HCT116 (cell line): ENCODE results near the gene PJA2. TPM values are rescaled to one million over a fixed set of nuclear protein-coding genes. Genes with fewer than 3 reads are reported as not detected.
A peak's percentile ranks its signal among the peaks of the same experiment; 100 is the strongest.

ENCODE experiments used
- ATAC-seq: fragments of 200-7000 bp; cut with Tn5 transposase; 2 replicates; pipeline ENCODE4 v1.9.1; 2020; ENCODE audit warnings: mild to moderate bottlenecking, moderate library complexity
- BruUV-seq: library from RNA; stranded (reverse); fragments of 400-500 nt; replicated peaks from 2 replicates; lab custom pipeline; 2021; lab: Mats Ljungman, UMichigan
- CTCF ChIA-PET: fragments of 300-600 bp; sonication (Branson Sonifier 250); formaldehyde crosslinking; loops from one replicate; lab custom pipeline; 2021; ENCODE audit warnings: antibody characterized with exemption; lab: Charles Lee
- POLR2A ChIA-PET: fragments of 300-600, 350-600 bp; sonication (Branson Sonifier 250); formaldehyde crosslinking; loops from one replicate; lab custom pipeline; 2021; ENCODE audit warnings: antibody characterized with exemption; lab: Charles Lee
- RAD21 ChIA-PET, 2 experiments: fragments of 300-600 bp; sonication (Branson Sonifier 250); formaldehyde crosslinking; loops; one replicate each; lab custom pipeline; 2023; ENCODE audit warnings: low total read pairs in 2 of 2; ENCODE audit not compliant: uncharacterized antibody in 2 of 2, unreplicated experiment in 2 of 2, low non-redundant PET in 1 of 2; lab: Charles Lee
- DNase-seq: peaks from one replicate; pipeline ENCODE4 v3.0.0-alpha.2; 2010; ENCODE audit warnings: low read depth, low spot score
- H2AFZ ChIP-seq: fragments of 200-600 bp; shearing (Covaris generic), sonication (generic); 2 replicates; pipeline ENCODE4 v1.6.1; 2017; ENCODE audit warnings: low read depth, mixed run types, mixed read lengths, antibody characterized with exemption, low read length; ENCODE audit not compliant: poor library complexity, severe bottlenecking
- H3K27ac ChIP-seq: 2 replicates; pipeline ENCODE4 v1.5.1; 2012; ENCODE audit warnings: low read depth, low read length
- H3K27me3 ChIP-seq: fragments of 200-600 bp; sonication (generic); 2 replicates; pipeline ENCODE4 v1.6.1; 2016; ENCODE audit warnings: mixed run types, low read length, mixed read lengths; ENCODE audit not compliant: insufficient read depth
- H3K36me3 ChIP-seq, 2 experiments: fragments of 200-500 bp in 1 of 2; fragments of 200-600 bp in 1 of 2; sonication (Bioruptor generic) in 1 of 2; sonication (generic) in 1 of 2; 2 replicates each; pipeline versions ENCODE4 v1.5.1 to v1.6.1; 2014 to 2016; ENCODE audit warnings: low read length in 2 of 2, inconsistent platforms in 1 of 2, mixed read lengths in 1 of 2, mixed run types in 1 of 2; ENCODE audit not compliant: insufficient read depth in 2 of 2, control insufficient read depth in 1 of 2
- H3K4me1 ChIP-seq, 2 experiments: fragments of 200-600 bp in 1 of 2; sonication (generic) in 1 of 2; 2 replicates each; pipeline versions ENCODE4 v1.5.1 to v1.6.1; 2012 to 2017; ENCODE audit warnings: low read length in 2 of 2, inconsistent platforms in 1 of 2, mild to moderate bottlenecking in 1 of 2, mixed read lengths in 1 of 2, mixed run types in 1 of 2, moderate library complexity in 1 of 2; ENCODE audit not compliant: insufficient read depth in 2 of 2, control insufficient read depth in 1 of 2
- H3K4me2 ChIP-seq: fragments of 200-600 bp; sonication (generic); 2 replicates; pipeline ENCODE4 v1.6.1; 2017; ENCODE audit warnings: mixed run types, low read length, mixed read lengths
- H3K4me3 ChIP-seq, 2 experiments: fragments of 200-600 bp in 1 of 2; sonication (generic) in 1 of 2; replicated peaks in 1 of 2; 2 replicates each; pipeline ENCODE4 v1.5.1; 2011 to 2016; ENCODE audit warnings: low read length in 2 of 2, control low read depth in 1 of 2, low read depth in 1 of 2, mild to moderate bottlenecking in 1 of 2, mixed read lengths in 1 of 2, mixed run types in 1 of 2
- H3K79me2 ChIP-seq: fragments of 200-600 bp; sonication (generic); 2 replicates; pipeline ENCODE4 v1.6.1; 2017; ENCODE audit warnings: mild to moderate bottlenecking, mixed run types, low read length, moderate library complexity, mixed read lengths; ENCODE audit not compliant: insufficient read depth
- H3K9ac ChIP-seq: fragments of 200-600 bp; sonication (generic); 2 replicates; pipeline ENCODE4 v1.6.1; 2016; ENCODE audit warnings: low read length, mixed read lengths
- H3K9me2 ChIP-seq: fragments of 200-600 bp; sonication (generic), shearing (Covaris generic); 2 replicates; pipeline ENCODE4 v1.6.1; 2017; ENCODE audit warnings: mixed run types, mild to moderate bottlenecking, moderate library complexity; ENCODE audit not compliant: insufficient read depth
- H3K9me3 ChIP-seq, 2 experiments: fragments of 200-500 bp in 1 of 2; fragments of 200-600 bp in 1 of 2; sonication (Bioruptor generic) in 1 of 2; sonication (generic) in 1 of 2; 2 replicates each; pipeline ENCODE4 v1.6.1; 2014 to 2017; ENCODE audit warnings: low read length in 2 of 2, mixed read lengths in 2 of 2, inconsistent platforms in 1 of 2, low read depth in 1 of 2, mild to moderate bottlenecking in 1 of 2, mixed run types in 1 of 2, moderate library complexity in 1 of 2; ENCODE audit not compliant: control insufficient read depth in 1 of 2, insufficient read depth in 1 of 2
- H4K20me1 ChIP-seq: fragments of 200-600 bp; sonication (generic), shearing (Covaris generic); 2 replicates; pipeline ENCODE4 v1.6.1; 2017; ENCODE audit warnings: mixed run types, mild to moderate bottlenecking, moderate library complexity; ENCODE audit not compliant: insufficient read depth
- CTCF ChIP-seq, 3 experiments: fragments of 200-600 bp in 1 of 3; sonication (generic) in 1 of 3; IDR thresholded peaks in 2 of 3; conservative IDR thresholded peaks in 1 of 3; 2 replicates each; pipeline ENCODE4 v1.5.1; 2012 to 2017; ENCODE audit warnings: low read depth in 2 of 3, low read length in 2 of 3, antibody characterized with exemption in 1 of 3, borderline replicate concordance in 1 of 3, control low read depth in 1 of 3, mild to moderate bottlenecking in 1 of 3, mixed read lengths in 1 of 3, mixed run types in 1 of 3, moderate library complexity in 1 of 3; ENCODE audit not compliant: insufficient read depth in 1 of 3
- FOSL1 ChIP-seq: IDR thresholded peaks from 2 replicates; pipeline ENCODE4 v1.6.1; 2012; ENCODE audit warnings: low read depth
- JUND ChIP-seq: IDR thresholded peaks from 2 replicates; pipeline ENCODE4 v1.6.1; 2012
- POLR2AphosphoS5 ChIP-seq: IDR thresholded peaks from 2 replicates; pipeline ENCODE4 v1.6.1; 2011; ENCODE audit warnings: mild to moderate bottlenecking, low read depth, low read length, moderate library complexity
- SP1 ChIP-seq: IDR thresholded peaks from 2 replicates; pipeline ENCODE4 v1.6.1; 2012; ENCODE audit warnings: low read depth
- ZFX ChIP-seq: fragments of 450-650 bp; IDR thresholded peaks from 2 replicates; pipeline ENCODE4 v1.6.1; 2017
- intact Hi-C: fragments of 100-400 bp; cut with micrococcal nuclease; formaldehyde crosslinking; loops from 2 replicates; pipeline ENCODE4 v1.10.0; 2022
- total RNA-seq: library from RNA; stranded (reverse); gene quantifications from one replicate; pipeline ENCODE4 v1.2.1, GENCODE V29; 2021; ENCODE audit not compliant: unreplicated experiment
- TF ChIP-seq, protein P1 (sequence below): IDR thresholded peaks from 2 replicates; pipeline ENCODE4 v1.6.1; 2011; ENCODE audit warnings: mild to moderate bottlenecking, low read length, moderate library complexity; ENCODE audit not compliant: insufficient replicate concordance; ENCODE audit errors: extremely low read depth

Gene PJA2
- total RNA-seq, 1 experiment from 2014 or later, result 38.4 TPM

GRCh38 chr5:109455598-109456096 lies 45.9 kb upstream of the PJA2 start:
- H3K4me1 ChIP-seq, result peaks cover 3 to 11% of the 10 kb centered on the region in 2 experiments; a peak in 3 of 4 replicates
- intact Hi-C loops, result no loop called here
- POLR2A ChIA-PET, result interaction anchor here (1.1 kb wide), 1 partner anchor 115 kb away, joined by 5 read pairs; no protein-coding TSS in a partner anchor
- no peaks in the 10 kb centered on the region for H3K9me3 ChIP-seq
- RAD21 ChIA-PET, result no interaction called here
- CTCF ChIA-PET, result no interaction called here
- H2AFZ ChIP-seq, result peak overlapping the region; percentile 90
- H3K79me2 ChIP-seq, result no peaks in the 10 kb centered on the region
- no peaks in the 10 kb centered on the region for H3K36me3 ChIP-seq
- no peaks in the 10 kb centered on the region for H3K27me3 ChIP-seq
- no peaks in the 10 kb centered on the region for H3K9me2 ChIP-seq
- peak overlapping the region; percentile 13; the same call in 1 of the 2 replicates for H3K27ac ChIP-seq
- ATAC-seq, result peak; percentile 85
- H3K9ac ChIP-seq, result no peak overlapping the region
- peak overlapping the region; percentile 24 for H3K4me2 ChIP-seq
- DNase-seq, result peak; percentile 31
- TF ChIP-seq, protein P1, sequence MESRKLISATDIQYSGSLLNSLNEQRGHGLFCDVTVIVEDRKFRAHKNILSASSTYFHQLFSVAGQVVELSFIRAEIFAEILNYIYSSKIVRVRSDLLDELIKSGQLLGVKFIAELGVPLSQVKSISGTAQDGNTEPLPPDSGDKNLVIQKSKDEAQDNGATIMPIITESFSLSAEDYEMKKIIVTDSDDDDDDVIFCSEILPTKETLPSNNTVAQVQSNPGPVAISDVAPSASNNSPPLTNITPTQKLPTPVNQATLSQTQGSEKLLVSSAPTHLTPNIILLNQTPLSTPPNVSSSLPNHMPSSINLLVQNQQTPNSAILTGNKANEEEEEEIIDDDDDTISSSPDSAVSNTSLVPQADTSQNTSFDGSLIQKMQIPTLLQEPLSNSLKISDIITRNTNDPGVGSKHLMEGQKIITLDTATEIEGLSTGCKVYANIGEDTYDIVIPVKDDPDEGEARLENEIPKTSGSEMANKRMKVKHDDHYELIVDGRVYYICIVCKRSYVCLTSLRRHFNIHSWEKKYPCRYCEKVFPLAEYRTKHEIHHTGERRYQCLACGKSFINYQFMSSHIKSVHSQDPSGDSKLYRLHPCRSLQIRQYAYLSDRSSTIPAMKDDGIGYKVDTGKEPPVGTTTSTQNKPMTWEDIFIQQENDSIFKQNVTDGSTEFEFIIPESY, result no peak
- peak; percentile 57 for TF ChIP-seq SP1
- no peak for TF ChIP-seq ZFX
- TF ChIP-seq JUND, result 0 out of 2 replicates have a peak, but pooled peaks have one; percentile 47
- TF ChIP-seq POLR2AphosphoS5, result 0 out of 2 replicates have a peak, but pooled peaks have one; percentile 23
- TF ChIP-seq FOSL1, result 0 out of 2 replicates have a peak, but pooled peaks have one; percentile 21
- no peak for TF ChIP-seq CTCF (IDR thresholded peaks at IDR 0.05 in 2 of 3, conservative IDR thresholded peaks at IDR 0.05 in 1 of 3; ENCODE audit: borderline replicate concordance in 1 of 3, insufficient read depth in 1 of 3, low read depth in 2 of 3, low read length in 2 of 3)
- BruUV-seq, result no TSS peak
- H4K20me1 ChIP-seq, result no peaks in the 10 kb centered on the region
- H3K4me3 ChIP-seq, result no peak overlapping the region
